Bone marrow (tissue), 2 donors: Measurements from ENCODE around the gene NEK5.
A peak's percentile ranks its signal among the peaks of the same experiment; 100 is the strongest.
"Not testable (repeated sequence)": the region's sequence is repeated elsewhere in the genome, so short reads cannot be mapped to it uniquely, and the experiment has no call there.

Experiments used
- DNase-seq, 2 donors: peaks; one replicate each; lab custom pipeline; 2025; lab: John Stamatoyannopoulos, UW

NEK5 gene, protein sequence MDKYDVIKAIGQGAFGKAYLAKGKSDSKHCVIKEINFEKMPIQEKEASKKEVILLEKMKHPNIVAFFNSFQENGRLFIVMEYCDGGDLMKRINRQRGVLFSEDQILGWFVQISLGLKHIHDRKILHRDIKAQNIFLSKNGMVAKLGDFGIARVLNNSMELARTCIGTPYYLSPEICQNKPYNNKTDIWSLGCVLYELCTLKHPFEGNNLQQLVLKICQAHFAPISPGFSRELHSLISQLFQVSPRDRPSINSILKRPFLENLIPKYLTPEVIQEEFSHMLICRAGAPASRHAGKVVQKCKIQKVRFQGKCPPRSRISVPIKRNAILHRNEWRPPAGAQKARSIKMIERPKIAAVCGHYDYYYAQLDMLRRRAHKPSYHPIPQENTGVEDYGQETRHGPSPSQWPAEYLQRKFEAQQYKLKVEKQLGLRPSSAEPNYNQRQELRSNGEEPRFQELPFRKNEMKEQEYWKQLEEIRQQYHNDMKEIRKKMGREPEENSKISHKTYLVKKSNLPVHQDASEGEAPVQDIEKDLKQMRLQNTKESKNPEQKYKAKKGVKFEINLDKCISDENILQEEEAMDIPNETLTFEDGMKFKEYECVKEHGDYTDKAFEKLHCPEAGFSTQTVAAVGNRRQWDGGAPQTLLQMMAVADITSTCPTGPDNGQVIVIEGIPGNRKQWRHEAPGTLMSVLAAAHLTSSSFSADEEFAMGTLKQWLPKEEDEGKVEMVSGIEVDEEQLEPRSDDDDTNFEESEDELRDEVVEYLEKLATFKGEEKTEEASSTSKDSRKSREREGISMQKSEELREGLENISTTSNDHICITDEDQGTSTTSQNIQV

GRCh38 chr13:52128714-52129700 lies at the start of gene NEK5:
NEK5 (minus strand) TSS chr13:52129073; CDS start chr13:52127482, 1,591 bp downstream.
- DNase-seq, result peak; percentile 31 to 60

- no peak for DNase-seq
Measured at GRCh38 chr13:52177276-52177675, 48.4 kb upstream of the NEK5 start.

GRCh38 chr13:52173970-52174369 lies 45.1 kb upstream of the NEK5 start:
- peak in 1 of 2 donors; percentile 73 for DNase-seq

- no peak for DNase-seq
Measured at GRCh38 chr13:52173373-52173772, 44.5 kb upstream of the NEK5 start.

DNA sequence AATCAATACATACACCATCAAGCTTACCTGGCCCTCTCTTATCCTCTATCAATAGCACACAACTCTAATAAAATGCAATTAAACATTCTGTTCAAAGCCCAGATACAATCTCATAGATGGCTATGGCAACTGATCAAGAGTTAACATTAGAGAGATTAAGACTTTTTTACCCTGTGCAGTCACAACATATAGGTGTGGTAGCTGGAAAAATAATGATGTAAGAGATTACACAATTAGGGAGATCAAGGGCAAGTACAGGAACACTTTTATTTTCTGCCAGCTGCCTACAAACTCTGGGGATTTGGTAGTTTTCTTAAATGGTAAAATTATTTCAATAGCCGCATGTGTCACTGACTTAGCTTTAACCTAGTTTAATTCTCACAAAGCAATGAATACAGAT lies 42.8 kb upstream of the NEK5 start:
- DNase-seq, result not testable (repeated sequence)

DNA sequence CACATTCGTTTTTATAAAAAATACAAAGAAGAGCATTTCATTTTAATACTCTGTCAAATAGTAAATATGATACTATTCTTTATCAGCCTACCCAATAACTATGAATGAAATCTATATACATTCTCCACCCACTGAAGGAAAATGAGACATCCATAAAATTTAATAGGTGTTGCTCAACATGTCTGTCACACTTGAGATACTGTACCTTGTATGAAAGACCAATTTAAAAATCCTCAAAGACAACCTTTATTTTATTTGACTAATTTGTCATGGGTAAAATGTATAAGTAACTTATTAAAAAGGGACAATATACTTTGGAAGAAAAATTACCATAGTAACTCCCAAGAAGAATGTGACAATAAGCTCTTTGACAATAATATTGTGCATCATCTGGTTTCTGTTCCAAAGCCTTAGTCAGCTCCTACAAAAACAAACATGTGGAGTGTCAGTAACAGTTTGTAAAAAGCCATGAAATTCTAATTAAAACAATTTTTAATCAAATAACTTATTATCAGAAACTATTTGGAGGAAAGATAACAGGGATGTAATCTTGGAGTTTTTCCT lies 42.0 kb upstream of the NEK5 start:
- DNase-seq, result not testable (repeated sequence)

GRCh38 chr13:52169839-52170238 lies 41.0 kb upstream of the NEK5 start:
- no peak for DNase-seq

DNA sequence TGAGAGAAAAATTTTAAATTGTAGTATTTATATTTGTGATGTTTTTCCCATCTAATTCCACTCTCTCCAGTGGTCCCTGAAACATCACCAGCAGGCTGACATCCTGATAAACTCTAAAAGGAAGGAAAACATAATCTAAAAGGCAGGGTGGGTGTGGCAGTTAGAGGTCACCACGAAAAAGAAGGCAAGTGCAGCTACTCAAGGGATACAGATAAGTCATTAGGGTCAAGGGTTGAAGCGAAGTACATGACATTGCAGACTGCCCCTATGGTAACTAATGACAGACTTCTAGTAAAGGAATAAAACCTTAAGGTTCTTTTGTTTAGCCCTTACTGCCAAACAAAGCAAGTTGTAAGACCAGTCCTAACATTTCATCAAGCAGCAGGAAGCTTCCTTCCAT lies 36.5 kb upstream of the NEK5 start:
- DNase-seq, result no peak

- no peak for DNase-seq
Measured at GRCh38 chr13:52164989-52165388, 36.1 kb upstream of the NEK5 start.

DNA sequence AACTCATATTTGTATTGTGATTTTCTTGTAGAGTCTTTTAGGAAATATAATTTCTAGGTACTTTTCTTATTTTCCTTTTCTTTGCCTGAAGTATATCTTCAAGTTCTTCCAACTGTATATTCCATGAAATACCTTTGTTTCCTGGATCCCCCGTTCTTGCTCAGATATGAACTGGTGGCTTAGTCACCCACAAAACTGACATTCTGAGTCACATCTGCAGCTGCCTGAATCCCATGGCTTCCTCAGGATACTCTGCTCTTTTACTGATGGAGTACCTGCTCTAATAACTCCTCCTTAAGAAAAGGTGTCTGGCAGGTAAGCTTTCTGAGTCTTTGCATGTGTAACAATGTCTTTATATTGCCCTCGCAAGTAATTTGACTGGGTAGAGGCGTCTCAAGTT lies 35.0 kb upstream of the NEK5 start:
- DNase-seq, result not testable (repeated sequence)

DNA sequence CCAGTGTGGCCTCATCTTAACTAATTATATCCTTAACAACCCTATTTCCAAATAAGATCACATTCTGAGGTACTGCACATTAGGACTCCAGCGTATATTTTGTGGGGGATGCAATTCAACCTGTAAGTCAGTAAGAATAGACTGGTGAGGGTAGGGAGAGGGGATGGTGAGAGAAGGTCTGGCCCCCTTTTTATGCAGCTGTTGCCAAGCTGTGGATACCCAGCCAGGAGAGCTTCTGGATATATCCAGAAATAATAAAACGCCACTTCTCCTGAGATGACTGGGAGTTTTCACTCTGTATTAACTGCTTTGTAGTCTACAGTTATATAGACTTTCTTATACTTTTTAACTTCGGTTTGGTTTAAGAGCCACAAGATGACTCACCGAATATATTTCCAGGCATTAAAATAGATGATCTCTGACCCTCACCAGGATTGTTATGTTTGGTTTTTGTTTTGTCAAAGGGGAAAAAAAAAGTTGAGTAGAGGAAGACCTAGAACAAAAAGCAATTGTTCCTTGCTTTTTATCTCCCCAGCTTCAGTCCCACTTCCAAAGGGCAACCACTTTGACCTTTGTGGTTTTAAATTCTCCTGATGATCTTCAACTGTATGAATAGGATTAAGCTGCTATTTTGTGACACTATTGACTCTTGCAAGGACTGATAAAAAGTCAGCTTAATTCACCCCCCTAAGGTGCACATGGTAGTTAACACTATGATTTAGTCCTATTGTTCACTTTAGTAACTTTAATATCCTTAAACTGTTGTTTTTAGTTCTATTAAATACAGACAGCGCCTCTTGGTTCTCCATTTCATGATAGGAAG lies 33.6 kb upstream of the NEK5 start:
- peak in 1 of 2 donors; percentile 39 for DNase-seq

DNA sequence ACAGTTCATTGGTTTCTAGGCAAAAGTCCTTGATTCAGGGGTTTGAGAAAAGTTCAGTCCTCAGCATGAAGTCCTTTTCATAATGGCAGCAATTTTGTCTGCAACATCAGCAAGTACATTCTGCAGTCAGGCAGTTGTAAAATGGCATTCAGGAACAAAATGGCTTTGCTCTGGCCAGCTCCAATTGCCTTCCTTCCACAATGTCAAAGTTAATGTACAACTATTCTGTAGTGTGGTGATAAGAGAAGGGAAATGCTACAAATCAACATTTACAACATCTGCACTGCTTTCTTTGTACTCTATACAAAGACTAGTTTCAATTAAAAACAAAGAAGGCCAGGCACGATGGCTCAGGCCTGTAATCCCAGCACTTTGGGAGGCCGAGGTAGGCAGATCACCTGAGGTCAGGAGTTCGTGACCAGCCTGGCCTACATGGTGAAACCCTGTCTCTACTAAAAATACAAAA lies 32.3 kb upstream of the NEK5 start:
- DNase-seq, result no peak

DNA sequence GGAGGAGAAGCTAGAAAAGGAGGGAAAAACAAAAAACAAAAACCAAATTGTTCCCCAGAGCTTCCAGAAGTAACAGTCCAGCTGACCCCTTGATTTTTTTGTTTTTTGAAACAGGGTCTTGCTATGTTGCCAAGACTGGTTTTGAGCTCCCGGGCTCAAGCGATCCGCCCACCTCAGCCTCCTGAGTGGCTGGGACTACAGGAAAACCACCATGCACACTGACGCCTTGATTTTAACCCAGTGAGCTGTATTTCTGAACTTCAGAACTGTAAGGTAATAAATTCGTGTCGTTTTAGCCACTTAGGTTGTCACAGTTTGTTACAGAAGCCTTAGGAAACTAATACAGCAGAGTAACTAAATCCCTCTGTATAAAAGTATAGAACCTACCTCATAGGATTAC lies 31.6 kb upstream of the NEK5 start:
- DNase-seq, result no peak

DNA sequence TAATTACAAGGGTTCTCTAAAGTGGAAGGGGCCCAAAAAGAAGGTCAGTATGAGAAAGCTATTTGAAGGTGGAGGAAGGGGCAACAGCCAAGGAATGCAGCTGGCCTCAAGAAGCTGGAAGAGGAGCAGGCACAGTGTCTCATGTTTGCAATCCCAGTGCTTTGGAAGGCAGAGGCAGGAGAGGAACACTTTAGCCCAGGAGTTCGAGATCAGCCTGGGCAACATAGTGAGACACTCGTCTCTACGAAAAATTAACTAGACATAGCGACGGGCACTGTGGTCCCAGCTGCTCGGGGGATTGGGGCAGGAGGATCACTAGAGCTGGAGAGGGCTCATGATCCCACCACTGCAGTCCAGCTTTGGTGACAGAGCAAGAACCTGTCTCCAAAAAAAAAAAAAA lies 31.2 kb upstream of the NEK5 start:
- no peak for DNase-seq

DNA sequence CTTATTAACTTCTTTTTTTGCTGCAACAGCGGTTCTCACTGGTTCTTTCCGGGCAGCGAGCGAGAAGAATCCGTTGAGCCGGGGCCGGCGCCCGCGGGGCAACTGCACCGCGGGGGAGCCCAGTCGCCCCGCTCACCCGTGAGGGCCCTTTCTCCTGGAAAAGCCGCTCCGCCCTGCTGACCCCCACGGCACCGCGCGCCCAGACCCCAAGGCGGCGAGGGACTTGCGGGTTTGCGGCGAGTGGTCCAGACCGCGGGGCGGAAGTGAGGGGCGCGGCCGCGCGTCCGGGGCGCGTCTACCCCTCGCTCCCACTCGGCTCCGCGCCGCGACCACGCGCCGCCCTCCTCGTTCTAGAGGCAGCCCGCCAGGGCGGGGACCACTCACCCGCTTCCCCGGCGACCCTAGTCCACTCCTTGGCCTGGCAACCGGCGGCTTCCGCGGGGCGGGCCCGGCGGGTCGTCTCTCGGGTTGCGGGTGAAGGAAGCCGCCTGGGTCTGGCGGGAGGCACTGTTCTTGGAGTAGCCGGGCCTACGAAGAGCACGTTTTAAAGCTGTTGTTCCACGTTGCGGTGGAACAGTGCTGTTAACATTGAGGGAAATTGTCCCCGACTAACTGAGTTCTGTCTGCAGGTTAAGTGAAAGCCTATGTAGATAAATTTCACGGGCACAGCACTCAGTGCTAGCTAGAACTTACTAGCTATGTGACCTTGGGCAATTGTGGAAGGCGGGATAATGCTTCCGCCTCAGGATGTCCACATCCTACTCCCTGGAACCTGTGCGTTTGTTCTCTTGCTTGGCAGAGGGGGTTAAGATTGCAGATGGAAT lies 30.5 kb upstream of the NEK5 start, which contains the start of gene NEK3:
NEK3 (minus strand) TSS at position 439 of the 824 bp plus-strand sequence. CDS start 3,406 bp downstream, outside the sequence.
- DNase-seq, result peak; percentile 44 to 52

DNA sequence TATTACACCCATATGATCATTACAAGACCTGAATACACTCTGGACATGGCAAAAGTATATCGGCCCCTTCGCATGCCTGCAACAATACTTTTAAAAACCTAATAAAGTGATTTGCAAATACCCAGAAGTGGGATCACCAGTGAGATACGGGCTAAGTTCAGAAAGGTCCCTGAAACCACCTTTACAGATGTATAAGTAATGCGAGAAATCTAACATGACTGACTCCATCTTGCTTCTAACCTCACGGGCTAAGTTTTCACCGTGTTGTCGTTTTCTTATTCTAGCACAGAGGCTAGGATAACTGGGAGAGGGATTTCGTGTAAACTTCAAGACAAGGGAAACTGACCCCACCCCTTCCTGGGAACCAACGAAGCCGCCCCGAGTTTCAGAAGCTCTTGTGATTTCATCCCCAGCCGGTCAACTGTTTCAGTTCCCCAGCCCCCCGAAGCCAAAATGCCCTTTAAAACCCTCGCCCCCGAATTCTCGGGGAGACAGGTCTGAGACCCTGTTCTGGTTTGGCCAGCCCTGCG lies 29.8 kb upstream of the NEK5 start:
- DNase-seq, result no peak

- no peak for DNase-seq
Measured at GRCh38 chr13:52156724-52157261, 27.9 kb upstream of the NEK5 start.

DNA sequence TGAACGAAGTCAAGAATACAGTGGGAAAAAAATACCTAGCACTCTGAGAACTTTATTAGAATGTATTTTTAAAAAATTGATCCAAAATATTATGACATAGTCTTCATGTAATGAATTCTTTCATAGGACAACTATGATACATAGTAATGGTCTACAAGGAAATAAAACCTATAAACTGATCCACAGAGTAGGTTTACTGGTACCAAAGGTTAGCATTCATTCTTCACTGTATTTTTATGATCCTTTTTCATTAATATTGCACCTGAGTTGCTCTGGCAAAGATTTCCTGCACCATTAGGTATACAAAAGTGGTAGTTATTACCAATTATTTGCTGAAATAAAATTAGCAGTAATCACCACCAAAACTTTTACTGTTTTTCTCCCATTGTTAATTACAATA lies 26.3 kb upstream of the NEK5 start:
- no peak for DNase-seq

- DNase-seq, result no peak
Measured at GRCh38 chr13:52147225-52147624, 18.4 kb upstream of the NEK5 start.
